GM18519 (cell line): ENCODE results near the gene DSCAML1.
"Not testable (repeated sequence)": the region's sequence is repeated elsewhere in the genome, so short reads cannot be mapped to it uniquely, and the experiment has no call there.

Experiments used
- ATAC-seq: cut with Tn5 transposase; IDR thresholded peaks from one replicate; pipeline ENCODE4 v1.9.1; 2021; ENCODE audit warnings: mild to moderate bottlenecking, moderate library complexity; ENCODE audit not compliant: unreplicated experiment, low FRiP score

The DSCAML1 gene

DNA sequence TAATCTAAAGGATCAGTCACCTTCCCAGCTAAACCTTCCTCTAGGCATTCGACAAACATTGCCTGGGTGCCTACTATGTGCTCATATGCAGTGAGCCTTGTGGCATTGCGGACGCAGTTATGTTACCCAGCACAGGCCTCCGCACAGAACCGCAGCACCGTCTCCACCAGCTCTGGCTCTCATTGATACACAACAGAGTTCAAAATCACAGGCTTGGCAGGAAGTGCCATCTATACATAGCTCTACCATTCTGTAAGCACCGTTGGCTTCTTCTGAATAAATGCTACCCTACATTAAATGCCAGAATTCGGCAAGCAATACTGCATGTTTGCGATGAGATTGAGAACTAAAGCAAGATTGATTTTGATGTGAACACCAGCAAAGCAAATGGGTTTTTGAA, 31.0 kb downstream of the DSCAML1 start:
- ATAC-seq = no peak

GRCh38 chr11:117765068-117765467, 31.9 kb downstream of the DSCAML1 start:
- ATAC-seq = no peak

DNA sequence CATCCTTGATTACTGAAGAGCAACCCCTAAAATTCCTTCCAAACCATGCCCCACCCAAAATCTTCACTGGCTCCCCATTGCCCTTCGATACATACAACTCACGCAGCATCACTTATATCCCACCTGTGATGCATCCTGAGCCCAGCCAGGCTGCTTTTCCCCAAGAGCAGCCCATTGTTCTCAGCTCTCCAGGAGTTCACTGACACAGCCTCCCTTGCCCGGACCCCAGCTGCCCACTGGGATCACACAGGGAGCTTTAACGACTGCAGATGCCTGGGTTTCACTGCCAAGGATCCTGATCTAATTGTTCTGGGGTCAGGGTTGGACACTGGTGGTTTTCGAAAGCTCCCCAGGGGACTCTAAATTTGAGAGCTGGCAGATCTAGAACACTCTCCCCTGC, 33.6 kb downstream of the DSCAML1 start:
- not testable (repeated sequence) for ATAC-seq

DNA sequence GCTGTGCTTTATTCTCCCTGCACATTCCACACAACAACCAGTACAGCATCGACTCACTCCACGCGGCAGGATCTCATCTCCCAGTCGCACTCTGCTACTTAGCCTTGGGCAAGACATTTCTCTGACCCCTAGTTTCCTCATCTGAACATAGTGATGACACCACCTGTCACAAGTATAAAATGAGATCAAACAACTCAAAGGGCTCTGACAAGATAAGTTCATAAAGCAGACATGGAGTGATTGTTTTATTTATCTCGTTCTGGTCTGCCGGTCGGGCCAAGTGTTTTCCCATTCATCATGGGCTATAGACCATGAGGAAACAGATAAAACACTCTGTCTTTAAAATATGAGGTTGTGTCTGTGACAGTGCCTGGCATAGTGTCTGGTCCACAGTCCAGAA, 35.0 kb downstream of the DSCAML1 start:
- ATAC-seq = no peak

DNA sequence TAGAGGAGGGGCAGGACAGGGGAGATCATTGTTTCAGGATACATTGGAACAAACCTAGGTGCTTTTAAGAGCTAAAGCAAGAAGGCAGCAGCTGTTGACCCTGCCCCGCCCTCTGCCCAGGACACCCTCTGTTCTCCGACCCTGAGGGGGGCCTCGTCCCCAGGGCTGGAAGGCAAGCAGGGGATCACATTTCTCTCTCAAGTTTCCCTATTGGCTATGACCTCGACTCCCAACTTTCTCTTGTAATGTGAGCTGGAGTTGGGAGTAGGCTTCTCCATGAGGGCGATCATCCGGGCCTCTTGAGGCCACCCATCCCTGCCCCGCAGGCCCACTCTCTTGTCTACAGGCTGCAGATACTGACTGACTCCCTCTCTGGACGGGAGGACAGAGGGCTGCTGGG, 37.7 kb downstream of the DSCAML1 start:
- no peak for ATAC-seq

GRCh38 chr11:117754030-117754429, 43.0 kb downstream of the DSCAML1 start:
- no peak for ATAC-seq

GRCh38 chr11:117752721-117753237, 44.2 kb downstream of the DSCAML1 start:
- ATAC-seq = no peak

- ATAC-seq = no peak
Observed at GRCh38 chr11:117752071-117752470, 44.9 kb downstream of the DSCAML1 start.

GRCh38 chr11:117750916-117751662, 45.9 kb downstream of the DSCAML1 start:
- ATAC-seq = no peak

DNA sequence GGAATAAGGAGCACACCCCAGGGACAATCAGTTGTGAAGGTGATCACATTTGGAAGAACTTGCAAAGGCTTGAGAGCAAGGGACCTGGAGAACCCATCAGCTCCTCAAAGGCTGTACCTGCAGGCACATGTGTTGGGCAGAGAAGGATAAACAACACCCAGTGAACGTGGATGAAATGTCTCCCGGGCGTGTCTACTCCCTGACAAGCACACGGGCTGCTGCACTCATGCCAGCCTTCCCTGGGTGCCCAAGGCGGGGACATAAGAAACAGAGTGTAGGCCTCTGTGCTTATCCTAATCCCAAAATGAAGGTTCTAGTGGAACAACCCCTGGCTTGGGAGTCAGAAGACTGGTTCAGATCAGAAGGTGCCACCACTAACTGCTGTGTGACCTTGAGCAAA, 46.7 kb downstream of the DSCAML1 start:
- ATAC-seq = no peak

- no peak for ATAC-seq
Observed at GRCh38 chr11:117749541-117749910, 47.5 kb downstream of the DSCAML1 start.

DNA sequence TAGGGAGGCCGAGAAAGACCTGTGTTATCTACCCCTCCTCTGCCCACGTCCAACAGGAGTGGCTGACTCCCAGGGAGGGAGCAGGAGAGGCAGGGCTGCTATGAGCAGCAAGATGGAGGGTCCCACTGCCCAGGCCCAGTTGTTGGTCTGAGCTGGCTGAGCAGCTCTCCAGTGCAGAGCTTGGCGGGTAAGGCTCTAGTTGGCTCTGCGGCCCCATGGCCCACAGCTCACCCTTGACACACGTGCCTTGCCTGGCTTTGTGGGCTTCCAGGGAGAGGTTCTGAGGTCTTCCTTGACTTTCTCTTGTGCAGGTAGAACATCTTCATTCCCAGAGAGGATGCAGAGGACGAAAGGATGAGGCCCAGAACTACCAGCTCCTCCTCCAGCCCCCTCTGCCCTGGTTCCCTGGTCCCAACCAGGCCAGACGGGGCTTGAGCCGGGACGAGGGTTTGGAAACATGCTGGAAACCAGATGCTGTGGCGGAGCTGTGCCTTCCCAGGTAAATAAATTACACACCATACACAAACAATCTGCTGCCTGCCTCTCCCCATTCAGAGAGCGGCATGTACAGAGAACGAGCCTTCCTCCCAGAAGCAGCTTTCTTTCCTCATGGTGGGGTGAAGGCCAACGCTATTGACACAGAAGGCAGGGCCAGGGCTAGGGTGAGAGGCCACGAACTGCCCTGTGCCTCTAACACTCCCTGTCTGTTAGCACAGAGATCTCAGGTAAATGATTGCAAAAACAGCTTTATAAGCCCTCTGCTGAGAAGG, 48.1 kb downstream of the DSCAML1 start:
- no peak for ATAC-seq

- no peak for ATAC-seq
Observed at GRCh38 chr11:117747892-117748291, 49.1 kb downstream of the DSCAML1 start.

- no peak for ATAC-seq
Observed at GRCh38 chr11:117745346-117745745, 51.7 kb downstream of the DSCAML1 start.

DNA sequence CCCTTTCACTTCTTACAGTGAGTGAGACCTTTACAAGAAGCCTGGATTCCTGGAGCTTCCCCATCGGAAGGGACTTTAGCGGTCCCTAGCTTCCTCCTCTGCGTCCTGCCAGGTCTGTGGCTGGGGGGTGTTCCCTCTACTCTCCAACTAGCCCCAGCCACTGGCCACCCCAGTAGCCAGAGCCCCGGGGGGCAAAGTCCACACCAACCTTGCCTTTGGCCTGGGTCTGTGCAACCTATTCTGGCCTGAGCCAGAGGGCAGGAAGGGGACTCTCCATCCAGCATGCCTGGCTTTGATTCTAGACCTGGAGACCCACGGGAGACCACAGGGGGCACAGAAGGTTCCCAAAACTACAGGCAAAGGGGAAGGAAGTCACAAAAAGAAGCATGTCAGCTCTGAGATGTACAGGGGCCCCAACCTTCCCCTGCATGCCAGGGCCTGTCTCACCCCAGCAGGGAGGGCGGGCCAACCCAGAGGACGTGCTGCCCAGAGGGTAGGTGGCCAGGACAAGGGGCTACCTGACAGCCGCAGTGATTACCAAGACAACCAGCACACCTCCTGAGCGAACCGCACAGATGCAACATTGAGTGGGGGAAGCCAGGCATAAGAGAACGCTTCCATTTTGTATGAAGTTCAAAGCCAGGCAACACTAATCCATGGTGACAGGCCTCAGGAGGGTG, 52.4 kb downstream of the DSCAML1 start:
- ATAC-seq = no peak

- no peak for ATAC-seq
Observed at GRCh38 chr11:117743121-117743815, 53.7 kb downstream of the DSCAML1 start.

DNA sequence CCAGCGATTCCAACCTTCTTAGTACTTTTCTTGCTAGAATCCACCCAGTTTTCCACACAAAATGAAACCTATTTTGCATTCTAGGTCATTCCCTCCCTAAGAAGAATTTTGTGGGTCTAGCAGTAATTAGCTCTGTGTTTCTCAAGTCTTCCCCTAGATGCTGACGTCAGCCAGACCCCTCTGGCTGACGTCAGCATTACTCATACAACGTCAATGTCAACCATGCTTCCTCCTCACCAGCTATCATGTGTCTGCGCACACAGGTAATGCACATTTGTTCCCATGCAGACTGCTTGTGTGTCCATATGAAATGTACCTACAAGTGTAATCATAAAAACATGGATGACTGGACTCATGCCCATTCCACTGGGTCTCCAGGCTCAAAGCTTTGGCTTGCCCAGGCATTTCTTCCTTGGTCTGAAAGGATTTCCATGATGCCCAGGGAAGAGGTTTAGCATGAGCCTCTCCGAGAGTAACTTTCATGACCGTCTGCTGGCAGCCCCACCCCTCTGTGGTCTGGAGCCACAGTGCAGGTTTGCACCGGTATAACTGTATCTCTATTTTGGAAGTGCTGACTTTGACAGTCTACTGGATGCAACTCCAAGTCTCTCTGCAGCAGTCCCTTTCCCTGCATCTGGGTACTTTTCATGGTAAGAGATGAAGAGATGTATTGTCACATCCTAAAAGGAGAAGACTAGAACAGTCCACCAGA, 58.6 kb downstream of the DSCAML1 start:
- ATAC-seq = no peak

- no peak for ATAC-seq
Observed at GRCh38 chr11:117735350-117735977, 61.6 kb downstream of the DSCAML1 start.

DNA sequence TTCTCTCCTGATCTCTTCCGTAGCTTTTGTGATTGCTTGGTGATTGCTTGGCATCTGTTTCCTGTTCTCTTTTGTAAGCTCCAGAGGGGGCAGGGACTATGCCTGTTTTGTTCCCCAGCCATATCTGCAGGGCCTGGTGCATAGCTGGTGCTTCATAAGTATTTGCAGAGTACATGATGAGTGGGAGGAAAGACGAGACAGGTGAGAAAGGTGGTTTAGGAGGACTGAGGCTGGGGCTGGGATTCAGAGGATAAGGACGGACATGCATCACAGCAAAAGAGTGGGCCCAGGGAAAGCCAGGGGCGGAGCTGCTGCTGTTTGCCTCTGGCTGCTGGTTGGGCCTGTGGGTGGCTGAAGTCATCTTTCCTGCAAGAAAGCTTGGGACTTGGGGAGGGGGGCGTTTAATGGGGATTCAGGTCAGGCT, 62.4 kb downstream of the DSCAML1 start:
- no peak for ATAC-seq

DNA sequence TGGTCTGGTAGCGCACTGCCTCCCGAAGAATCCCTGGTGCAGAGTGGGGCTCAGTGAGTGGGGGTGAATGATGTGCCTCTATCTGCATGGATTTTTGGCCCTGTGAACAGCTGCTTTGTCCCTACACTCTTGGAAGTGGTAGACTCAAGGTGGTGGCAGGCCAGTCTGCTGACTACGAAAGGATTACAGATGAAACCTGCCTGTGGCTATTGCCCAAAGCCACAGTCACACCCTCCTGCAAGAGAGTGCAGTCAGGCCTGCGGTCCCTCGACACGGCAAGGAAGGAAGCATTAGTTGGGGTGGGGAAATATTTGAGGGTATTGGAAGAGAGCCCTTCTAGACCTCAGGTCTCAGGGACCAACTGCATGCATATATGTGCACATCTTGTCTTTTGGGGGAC, 63.7 kb downstream of the DSCAML1 start:
- ATAC-seq = no peak
